Caco-2 (cell line): ENCODE results near the gene TMEM145. TPM values are rescaled to one million over a fixed set of nuclear protein-coding genes. Genes with fewer than 3 reads are reported as not detected.

Experiments
- BruUV-seq: library from RNA; stranded (reverse); fragments of 400-500 nt; replicated peaks from 2 replicates; lab custom pipeline; 2021; lab: Mats Ljungman, UMichigan
- CTCF ChIA-PET: fragments of 300-600 bp; sonication (Branson Sonifier 250); formaldehyde crosslinking; loops from one replicate; lab custom pipeline; 2022; ENCODE audit warnings: antibody characterized with exemption; lab: Charles Lee
- POLR2A ChIA-PET: fragments of 300-600 bp; sonication (Branson Sonifier 250); formaldehyde crosslinking; loops from one replicate; lab custom pipeline; 2022; ENCODE audit warnings: antibody characterized with exemption; lab: Charles Lee
- DNase-seq, 2 experiments: peaks; one replicate each; pipeline versions ENCODE4 v3.0.0 to v3.0.0-alpha.2; 2020 to 2022
- H3K27me3 ChIP-seq: replicated peaks from 2 replicates; pipeline ENCODE4 v1.6.0; 2011; ENCODE audit warnings: low read length; ENCODE audit not compliant: control insufficient read depth, insufficient read depth
- H3K36me3 ChIP-seq: 2 replicates; pipeline ENCODE4 v1.5.1; 2011; ENCODE audit warnings: low read length; ENCODE audit not compliant: control insufficient read depth, insufficient read depth
- H3K4me1 ChIP-seq: fragments of 250-450 bp; sonication (Bioruptor Pico); 2 replicates; pipeline ENCODE4 v1.5.1; 2020; ENCODE audit warnings: mild to moderate bottlenecking
- H3K4me3 ChIP-seq: 2 replicates; pipeline ENCODE4 v1.5.1; 2011; ENCODE audit warnings: low read depth, mild to moderate bottlenecking, control low read depth, low read length
- H3K9me3 ChIP-seq: fragments of 250-450 bp; sonication (Bioruptor Pico); 2 replicates; pipeline ENCODE4 v1.5.1; 2020; ENCODE audit warnings: mild to moderate bottlenecking, moderate library complexity
- H3K27ac Mint-ChIP-seq: one replicate; pipeline ENCODE4 v1.8.0; 2022; ENCODE audit warnings: mixed read lengths; ENCODE audit not compliant: unreplicated experiment
- H3K27me3 Mint-ChIP-seq: one replicate; pipeline ENCODE4 v1.8.0; 2022; ENCODE audit warnings: mixed read lengths; ENCODE audit not compliant: insufficient read depth, unreplicated experiment
- H3K36me3 Mint-ChIP-seq: one replicate; pipeline ENCODE4 v1.8.0; 2022; ENCODE audit warnings: mild to moderate bottlenecking, mixed read lengths; ENCODE audit not compliant: insufficient read depth, unreplicated experiment
- H3K4me1 Mint-ChIP-seq: one replicate; pipeline ENCODE4 v1.8.0; 2022; ENCODE audit warnings: low read depth, mixed read lengths; ENCODE audit not compliant: unreplicated experiment
- H3K4me3 Mint-ChIP-seq: one replicate; pipeline ENCODE4 v1.8.0; 2022; ENCODE audit warnings: mild to moderate bottlenecking, moderate library complexity, mixed read lengths; ENCODE audit not compliant: unreplicated experiment
- H3K9me3 Mint-ChIP-seq: one replicate; pipeline ENCODE4 v1.8.0; 2022; ENCODE audit warnings: mixed read lengths; ENCODE audit not compliant: unreplicated experiment
- CTCF ChIP-seq, 2 experiments: fragments of 200-600 bp in 1 of 2; IDR thresholded peaks; 1 replicate in 1 of 2; 2 replicates in 1 of 2; pipeline versions ENCODE4 v1.5.1 to v1.8.0; 2011 to 2022; ENCODE audit warnings: antibody characterized with exemption in 1 of 2, control low read depth in 1 of 2, inconsistent platforms in 1 of 2, low read depth in 1 of 2, low read length in 1 of 2, mild to moderate bottlenecking in 1 of 2, moderate library complexity in 1 of 2; ENCODE audit not compliant: insufficient read depth in 1 of 2, severe bottlenecking in 1 of 2, unreplicated experiment in 1 of 2
- intact Hi-C: fragments of 100-400 bp; cut with micrococcal nuclease; formaldehyde crosslinking; loops from one replicate; pipeline ENCODE4 v1.10.0; 2022; ENCODE audit not compliant: unreplicated experiment
- total RNA-seq: library from RNA; stranded (reverse); gene quantifications from 2 replicates; pipeline ENCODE4 v1.2.3, GENCODE V29; 2022

Gene TMEM145
- total RNA-seq, 1 experiment from 2014 or later = 2.2 TPM

GRCh38 chr19:42267644-42268141 lies 45.4 kb upstream of the TMEM145 start:
- intact Hi-C loops = loop anchor here (1.0 kb wide), 4 partner anchors 11 to 47 kb away; partner anchors contain the start of genes PAFAH1B3, PRR19 and ZNF526
- Mint-ChIP-seq H3K9me3 (no peaks in the 10 kb centered on the region), H3K4me3 (no peak overlapping the region), H3K4me1 (no peaks in the 10 kb centered on the region), H3K36me3 (peaks cover 6% of the 10 kb centered on the region), H3K27ac (no peak overlapping the region), H3K27me3 (no peaks in the 10 kb centered on the region)
- TF ChIP-seq CTCF (IDR thresholded peaks at IDR 0.05; ENCODE audit: insufficient read depth in 1 of 2, low read depth in 1 of 2, low read length in 1 of 2, severe bottlenecking in 1 of 2, unreplicated experiment in 1 of 2) = no peak
- Histone ChIP-seq H3K27me3 (no peaks in the 10 kb centered on the region), H3K9me3 (no peaks in the 10 kb centered on the region), H3K4me3 (peak overlapping the region; percentile 74), H3K4me1 (peaks cover 10% of the 10 kb centered on the region; the same call in 1 of the 2 replicates), H3K36me3 (no peaks in the 10 kb centered on the region)
- ChIA-PET CTCF (interaction anchor here (1.1 kb wide), 1 partner anchor 12 kb away, joined by 5 read pairs; no protein-coding TSS in a partner anchor), POLR2A (interaction anchor here (0.6 to 1.4 kb wide), 4 partner anchors 12 to 192 kb away, joined by 3 to 4 read pairs (median 4); partner anchors contain the start of genes ERF and ZNF574)
- DNase-seq = peak in 1 of 2 experiments; percentile 39
- TSS peak; percentile 96 for BruUV-seq

GRCh38 chr19:42268142-42268703 lies 44.9 kb upstream of the TMEM145 start:
- ChIA-PET POLR2A (interaction anchor here (0.7 to 1.4 kb wide), 3 partner anchors 12 to 192 kb away, joined by 3 to 4 read pairs (median 3); partner anchors contain the start of gene ZNF574), CTCF (interaction anchor here (1.1 kb wide), 1 partner anchor 12 kb away, joined by 5 read pairs; no protein-coding TSS in a partner anchor)
- H3K36me3 Mint-ChIP-seq = peaks cover 6% of the 10 kb centered on the region
- intact Hi-C loops = loop anchor here (1.0 kb wide), 4 partner anchors 12 to 48 kb away; partner anchors contain the start of genes PAFAH1B3, PRR19 and ZNF526
- no peaks in the 10 kb centered on the region for H3K9me3 ChIP-seq
- H3K4me3 ChIP-seq = peak overlapping the region; percentile 74
- no peaks in the 10 kb centered on the region for H3K27me3 ChIP-seq
- H3K27ac Mint-ChIP-seq = no peak overlapping the region
- no peaks in the 10 kb centered on the region for H3K9me3 Mint-ChIP-seq
- H3K27me3 Mint-ChIP-seq = no peaks in the 10 kb centered on the region
- no peaks in the 10 kb centered on the region for H3K36me3 ChIP-seq
- DNase-seq = peak; percentile 100
- no peak for TF ChIP-seq CTCF (IDR thresholded peaks at IDR 0.05; ENCODE audit: insufficient read depth in 1 of 2, low read depth in 1 of 2, low read length in 1 of 2, severe bottlenecking in 1 of 2, unreplicated experiment in 1 of 2)
- H3K4me3 Mint-ChIP-seq = no peak overlapping the region
- H3K4me1 ChIP-seq = peaks cover 10% of the 10 kb centered on the region; the same call in 1 of the 2 replicates
- H3K4me1 Mint-ChIP-seq = no peaks in the 10 kb centered on the region
- BruUV-seq = no TSS peak

- H3K9me3 Mint-ChIP-seq = no peaks in the 10 kb centered on the region
- no peak within 1 kb of the TSS for H3K27ac Mint-ChIP-seq
- no peaks in the 10 kb centered on the region for H3K4me1 Mint-ChIP-seq
- H3K4me3 ChIP-seq = peak within 1 kb of the TSS; percentile 74
- H3K9me3 ChIP-seq = no peaks in the 10 kb centered on the region
- peaks cover 11% of the 10 kb centered on the region for H3K36me3 Mint-ChIP-seq
- peaks cover 10% of the 10 kb centered on the region; the same call in 1 of the 2 replicates for H3K4me1 ChIP-seq
- H3K27me3 ChIP-seq = no peaks in the 10 kb centered on the region
- BruUV-seq = TSS peak; percentile 95
- H3K27me3 Mint-ChIP-seq = no peaks in the 10 kb centered on the region
- CTCF ChIA-PET = interaction anchor here (0.6 kb wide), 1 partner anchor 13 kb away, joined by 4 read pairs; no protein-coding TSS in a partner anchor
- DNase-seq = peak; percentile 99 to 100
- no peaks in the 10 kb centered on the region for H3K36me3 ChIP-seq
- H3K4me3 Mint-ChIP-seq = no peak within 1 kb of the TSS
- POLR2A ChIA-PET = interaction anchor here (0.6 to 2.1 kb wide), 2 partner anchors 11 to 26 kb away, joined by 3 to 5 read pairs; partner anchors contain the start of gene GSK3A
- intact Hi-C loops = loop anchor here (1.0 kb wide), 5 partner anchors 11 to 49 kb away; partner anchors contain the start of genes PAFAH1B3, PRR19 and ZNF526
- no peak for TF ChIP-seq CTCF (IDR thresholded peaks at IDR 0.05; ENCODE audit: insufficient read depth in 1 of 2, low read depth in 1 of 2, low read length in 1 of 2, severe bottlenecking in 1 of 2, unreplicated experiment in 1 of 2)
These were observed 44.2 kb upstream of the TMEM145 start, which contains the start of gene CIC for GRCh38 chr19:42268704-42269477. Gene CIC, plus strand, starts transcription at chr19:42269252. Its CDS starts 2,532 bp downstream, at chr19:42271784.
